Smooth muscle cell (in vitro differentiated cells): ENCODE measurements around the gene SUSD6. TPM values are rescaled to one million over a fixed set of nuclear protein-coding genes. Genes with fewer than 3 reads are reported as not detected.

ENCODE experiments used
- DNase-seq: peaks from one replicate; lab custom pipeline; 2025; ENCODE audit not compliant: unreplicated experiment; lab: John Stamatoyannopoulos, UW
- H2AFZ ChIP-seq: fragments of 200-600 bp; sonication (generic); 2 replicates; pipeline ENCODE4 v1.6.0; 2016; ENCODE audit warnings: antibody characterized with exemption, low read depth, mild to moderate bottlenecking
- H3F3A ChIP-seq: fragments of 200-600 bp; sonication (generic); 2 replicates; pipeline ENCODE4 v1.6.0; 2017; ENCODE audit warnings: antibody characterized with exemption, low read depth
- H3K27ac ChIP-seq: fragments of 200-600 bp; sonication (generic); 2 replicates; pipeline ENCODE4 v1.5.1; 2016; ENCODE audit warnings: low read depth, mild to moderate bottlenecking
- H3K27me3 ChIP-seq: fragments of 200-600 bp; sonication (generic); 2 replicates; pipeline ENCODE4 v1.6.1; 2016; ENCODE audit warnings: low read depth, mild to moderate bottlenecking
- H3K36me3 ChIP-seq: fragments of 200-600 bp; sonication (generic); 2 replicates; pipeline ENCODE4 v1.5.1; 2016; ENCODE audit warnings: low read depth
- H3K4me1 ChIP-seq: fragments of 200-600 bp; sonication (generic); 2 replicates; pipeline ENCODE4 v1.5.1; 2016; ENCODE audit warnings: low read depth
- H3K4me2 ChIP-seq: fragments of 200-600 bp; sonication (generic); 2 replicates; pipeline ENCODE4 v1.6.0; 2016; ENCODE audit warnings: mild to moderate bottlenecking
- H3K4me3 ChIP-seq: fragments of 200-600 bp; sonication (generic); 2 replicates; pipeline ENCODE4 v1.5.1; 2016; ENCODE audit warnings: mild to moderate bottlenecking
- H3K79me2 ChIP-seq: fragments of 200-600 bp; sonication (generic); 2 replicates; pipeline ENCODE4 v1.6.0; 2016; ENCODE audit warnings: low read depth, mild to moderate bottlenecking
- H3K9ac ChIP-seq: fragments of 200-600 bp; sonication (generic); 2 replicates; pipeline ENCODE4 v1.6.0; 2016; ENCODE audit warnings: low read depth
- H3K9me3 ChIP-seq: fragments of 200-600 bp; sonication (generic); replicated peaks from 2 replicates; pipeline ENCODE4 v1.5.1; 2016; ENCODE audit warnings: low read depth
- H4K20me1 ChIP-seq: fragments of 200-600 bp; sonication (generic); 2 replicates; pipeline ENCODE4 v1.6.0; 2016; ENCODE audit warnings: low read depth
- WGBS: methylation state at CpG from one replicate; pipeline ENCODE4 v1.1.7; 2016; ENCODE audit warnings: low lambda C conversion rate; 5-methylcytosine and 5-hydroxymethylcytosine counted together
- polyA plus RNA-seq: library from polyadenylated mRNA; unstranded; fragments of >200 nt; fragmentation: Nextera tagmentation; extraction: Ambion mirVana; gene quantifications from 2 replicates; pipeline ENCODE4 v1.2.1, GENCODE V29; 2016
- total RNA-seq: library from RNA; depleted of rRNA; stranded (reverse); fragments of >200 nt; gene quantifications from 2 replicates; pipeline ENCODE4 v1.2.3, GENCODE V29; 2014
- TF ChIP-seq, protein P1 (sequence below): fragments of 200-600 bp; sonication (generic); IDR thresholded peaks from 2 replicates; pipeline ENCODE4 v1.5.1; 2017; ENCODE audit warnings: borderline replicate concordance, mild to moderate bottlenecking, antibody characterized with exemption; ENCODE audit not compliant: insufficient read depth, poor library complexity, severe bottlenecking

SUSD6 gene, protein sequence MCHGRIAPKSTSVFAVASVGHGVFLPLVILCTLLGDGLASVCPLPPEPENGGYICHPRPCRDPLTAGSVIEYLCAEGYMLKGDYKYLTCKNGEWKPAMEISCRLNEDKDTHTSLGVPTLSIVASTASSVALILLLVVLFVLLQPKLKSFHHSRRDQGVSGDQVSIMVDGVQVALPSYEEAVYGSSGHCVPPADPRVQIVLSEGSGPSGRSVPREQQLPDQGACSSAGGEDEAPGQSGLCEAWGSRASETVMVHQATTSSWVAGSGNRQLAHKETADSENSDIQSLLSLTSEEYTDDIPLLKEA
- total RNA-seq (20.3 and 25.9 TPM in 2 replicates), polyA plus RNA-seq (14.4 and 15.8 TPM in 2 replicates)

DNA sequence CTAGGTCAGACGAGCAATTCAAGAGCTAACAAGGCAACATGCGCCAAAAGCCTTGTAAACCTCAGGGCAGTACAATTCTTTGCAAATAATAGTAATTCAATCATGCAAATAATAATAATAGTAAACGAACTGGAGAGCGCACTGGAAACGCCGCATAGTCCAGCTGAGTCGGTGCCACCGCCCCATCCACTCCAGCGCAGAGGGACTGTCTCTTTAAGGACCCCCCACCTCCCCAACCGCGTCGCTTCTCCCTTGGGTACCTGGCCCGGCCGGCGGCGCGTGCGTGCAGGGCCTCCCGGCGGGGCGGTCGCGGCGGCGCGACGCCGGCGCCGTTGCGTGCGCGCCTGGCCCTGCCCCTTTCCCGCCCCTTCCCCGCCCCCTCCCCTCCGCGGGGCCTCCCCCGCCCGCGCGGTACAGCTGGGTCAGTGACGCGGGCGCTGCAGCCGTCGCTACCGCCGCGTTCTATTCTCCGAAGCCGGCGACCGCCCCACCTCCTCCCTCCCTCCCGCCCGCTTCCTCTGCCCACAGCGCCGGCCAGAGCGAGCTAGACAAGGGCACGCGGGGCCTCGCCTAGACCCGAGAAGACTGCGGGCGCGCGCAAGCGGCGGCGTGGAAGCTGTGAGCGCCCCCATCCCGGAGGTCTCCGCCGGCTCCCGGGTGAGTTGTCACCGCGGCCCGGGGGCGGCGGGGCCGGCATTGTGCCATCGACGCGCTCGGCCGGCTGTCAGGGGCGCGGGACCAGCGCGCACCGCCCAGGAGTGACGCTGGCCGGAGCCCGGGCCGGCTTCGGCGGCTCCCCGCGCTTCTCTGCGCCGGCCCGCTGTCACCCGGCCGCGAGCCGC lies at the start of gene SUSD6:
TSS of gene SUSD6 (plus strand) at position 425 of the 842 bp plus-strand sequence. CDS start 46,997 bp downstream, outside the sequence.
- peak within 1 kb of the TSS; percentile 95 for H3K9ac ChIP-seq
- H3K9me3 ChIP-seq: no peaks in the 10 kb centered on the region
- H3K79me2 ChIP-seq: peaks cover 43% of the 10 kb centered on the region
- 1% methylated on average over 53 of the region's 105 CpGs for WGBS
- peak within 1 kb of the TSS; percentile 91 for H3K27ac ChIP-seq
- peak within 1 kb of the TSS; percentile 92 for H2AFZ ChIP-seq
- no peaks in the 10 kb centered on the region for H3K27me3 ChIP-seq
- TF ChIP-seq, protein P1, sequence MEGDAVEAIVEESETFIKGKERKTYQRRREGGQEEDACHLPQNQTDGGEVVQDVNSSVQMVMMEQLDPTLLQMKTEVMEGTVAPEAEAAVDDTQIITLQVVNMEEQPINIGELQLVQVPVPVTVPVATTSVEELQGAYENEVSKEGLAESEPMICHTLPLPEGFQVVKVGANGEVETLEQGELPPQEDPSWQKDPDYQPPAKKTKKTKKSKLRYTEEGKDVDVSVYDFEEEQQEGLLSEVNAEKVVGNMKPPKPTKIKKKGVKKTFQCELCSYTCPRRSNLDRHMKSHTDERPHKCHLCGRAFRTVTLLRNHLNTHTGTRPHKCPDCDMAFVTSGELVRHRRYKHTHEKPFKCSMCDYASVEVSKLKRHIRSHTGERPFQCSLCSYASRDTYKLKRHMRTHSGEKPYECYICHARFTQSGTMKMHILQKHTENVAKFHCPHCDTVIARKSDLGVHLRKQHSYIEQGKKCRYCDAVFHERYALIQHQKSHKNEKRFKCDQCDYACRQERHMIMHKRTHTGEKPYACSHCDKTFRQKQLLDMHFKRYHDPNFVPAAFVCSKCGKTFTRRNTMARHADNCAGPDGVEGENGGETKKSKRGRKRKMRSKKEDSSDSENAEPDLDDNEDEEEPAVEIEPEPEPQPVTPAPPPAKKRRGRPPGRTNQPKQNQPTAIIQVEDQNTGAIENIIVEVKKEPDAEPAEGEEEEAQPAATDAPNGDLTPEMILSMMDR: no peak
- peak within 1 kb of the TSS; percentile 96 for H3K4me3 ChIP-seq
- no peaks in the 10 kb centered on the region for H3K36me3 ChIP-seq
- peak within 1 kb of the TSS; percentile 100 for H3K4me2 ChIP-seq
- H3K4me1 ChIP-seq: peaks cover 49% of the 10 kb centered on the region
- peak; percentile 77 for DNase-seq
- peaks cover 44% of the 10 kb centered on the region for H4K20me1 ChIP-seq
- peaks cover 13% of the 10 kb centered on the region for H3F3A ChIP-seq

DNA sequence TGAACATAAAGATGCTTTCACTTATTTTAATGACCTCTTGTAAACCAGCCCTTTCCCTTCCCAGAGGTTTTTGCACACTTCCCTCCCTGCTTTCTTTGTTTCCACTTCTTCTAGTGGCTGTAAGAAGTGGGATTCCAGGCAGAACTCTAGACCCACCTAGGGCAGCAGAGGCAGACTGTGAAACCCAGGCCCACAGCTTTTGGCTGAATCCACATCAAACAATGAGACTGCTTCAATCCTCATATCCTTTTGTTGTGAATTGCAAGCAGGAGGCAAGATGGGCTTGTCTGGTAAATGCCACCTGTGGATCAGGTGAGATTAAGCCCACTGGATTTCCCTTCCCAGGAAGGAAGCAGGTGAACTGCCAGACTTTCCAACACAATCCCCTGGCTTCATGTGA lies 49.5 kb upstream of the SUSD6 start:
- H3K27ac ChIP-seq: no peak overlapping the region
- H3K4me1 ChIP-seq: peaks cover 7% of the 10 kb centered on the region
- H3K9me3 ChIP-seq: no peaks in the 10 kb centered on the region
- H3K9ac ChIP-seq: no peak overlapping the region
- H3K4me2 ChIP-seq: no peak overlapping the region
- H4K20me1 ChIP-seq: no peaks in the 10 kb centered on the region
- DNase-seq: no peak
- no peaks in the 10 kb centered on the region for H3F3A ChIP-seq
- TF ChIP-seq, protein P1: no peak
- no peak overlapping the region for H3K4me3 ChIP-seq
- no peaks in the 10 kb centered on the region for H3K36me3 ChIP-seq
- peaks cover 67% of the 10 kb centered on the region for H3K27me3 ChIP-seq
- no peaks in the 10 kb centered on the region for H3K79me2 ChIP-seq
- no peak overlapping the region for H2AFZ ChIP-seq

DNA sequence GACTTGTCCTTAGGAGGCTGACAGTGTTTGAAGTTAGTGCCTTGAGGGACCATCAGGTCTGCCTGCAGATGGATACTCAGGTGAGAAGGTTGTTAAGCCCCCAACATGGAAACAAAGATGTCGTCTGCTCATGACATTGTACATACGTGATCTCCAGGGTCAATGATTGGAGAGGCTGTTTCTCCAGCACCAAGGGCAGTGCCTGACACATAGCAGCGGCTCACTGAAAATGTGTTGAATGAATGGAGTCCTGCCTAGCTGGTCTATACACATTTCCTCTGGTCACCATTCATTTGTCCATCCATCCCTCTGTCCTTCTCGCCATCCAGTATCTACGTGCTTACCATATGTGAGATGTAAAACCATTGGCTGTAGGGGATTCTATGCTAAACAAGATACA lies 43.8 kb upstream of the SUSD6 start:
- no peaks in the 10 kb centered on the region for H3F3A ChIP-seq
- no peak overlapping the region for H3K4me3 ChIP-seq
- H3K4me2 ChIP-seq: no peak overlapping the region
- TF ChIP-seq, protein P1: no peak
- peaks cover 97% of the 10 kb centered on the region for H3K27me3 ChIP-seq
- 90% methylated on average over 5 of the region's 5 CpGs for WGBS
- no peaks in the 10 kb centered on the region for H3K36me3 ChIP-seq
- H3K9ac ChIP-seq: no peak overlapping the region
- no peak overlapping the region for H3K27ac ChIP-seq
- H3K9me3 ChIP-seq: no peaks in the 10 kb centered on the region
- H3K4me1 ChIP-seq: no peaks in the 10 kb centered on the region
- no peaks in the 10 kb centered on the region for H3K79me2 ChIP-seq
- no peaks in the 10 kb centered on the region for H4K20me1 ChIP-seq
- DNase-seq: no peak
- H2AFZ ChIP-seq: no peak overlapping the region
